Central memory CD4-positive, alpha-beta T cell (primary cell): ENCODE data around the gene KBTBD4.

Source experiments
- DNase-seq: peaks from one replicate; pipeline ENCODE4 v3.0.0; 2022
- total RNA-seq, 3 experiments: gene quantifications; one replicate each; lab custom pipeline; 2026; lab: John Stamatoyannopoulos, UW

Gene KBTBD4
- total RNA-seq, result 27.4 to 39.4 (median 37.6) reads per million in 3 experiments

- peak; percentile 86 for DNase-seq
Measured at GRCh38 chr11:47578524-47579494, at the start of gene KBTBD4, which contains the start of gene NDUFS3. TSS of gene KBTBD4 (minus strand) at chr11:47578970. CDS start at chr11:47578951, 19 bp downstream. TSS of gene NDUFS3 (plus strand) at chr11:47579074. CDS start at chr11:47579092, 18 bp downstream.

GRCh38 chr11:47628026-47628425 lies 49.3 kb upstream of the KBTBD4 start:
- no peak for DNase-seq

GRCh38 chr11:47626234-47626633 lies 47.5 kb upstream of the KBTBD4 start:
- no peak for DNase-seq

GRCh38 chr11:47620836-47621378 lies 42.1 kb upstream of the KBTBD4 start:
- no peak for DNase-seq

GRCh38 chr11:47617417-47617809 lies 38.6 kb upstream of the KBTBD4 start:
- no peak for DNase-seq

GRCh38 chr11:47616726-47617416 lies 38.1 kb upstream of the KBTBD4 start:
- no peak for DNase-seq

- no peak for DNase-seq
Measured at GRCh38 chr11:47615249-47615648, 36.5 kb upstream of the KBTBD4 start.

- no peak for DNase-seq
Measured at GRCh38 chr11:47611348-47611794, 32.6 kb upstream of the KBTBD4 start.

- DNase-seq, result no peak
Measured at GRCh38 chr11:47609675-47610074, 30.9 kb upstream of the KBTBD4 start.

GRCh38 chr11:47607380-47607779 lies 28.6 kb upstream of the KBTBD4 start:
- no peak for DNase-seq

- no peak for DNase-seq
Measured at GRCh38 chr11:47606731-47607130, 28.0 kb upstream of the KBTBD4 start.

- no peak for DNase-seq
Measured at GRCh38 chr11:47605921-47606320, 27.2 kb upstream of the KBTBD4 start.

GRCh38 chr11:47603295-47603694 lies 24.5 kb upstream of the KBTBD4 start:
- no peak for DNase-seq

- DNase-seq, result no peak
Measured at GRCh38 chr11:47599902-47600301, 21.1 kb upstream of the KBTBD4 start.

- DNase-seq, result no peak
Measured at GRCh38 chr11:47595967-47596366, 17.2 kb upstream of the KBTBD4 start.

- DNase-seq, result no peak
Measured at GRCh38 chr11:47595029-47595428, 16.3 kb upstream of the KBTBD4 start.

GRCh38 chr11:47593934-47594855 lies 15.4 kb upstream of the KBTBD4 start, which contains the start of gene C1QTNF4:
TSS of gene C1QTNF4 (minus strand) at chr11:47594411. CDS start at chr11:47590810, 3,601 bp downstream.
- DNase-seq, result no peak

GRCh38 chr11:47593492-47593933 lies 14.7 kb upstream of the KBTBD4 start:
- DNase-seq, result no peak

GRCh38 chr11:47592970-47593369 lies 14.2 kb upstream of the KBTBD4 start:
- no peak for DNase-seq

- no peak for DNase-seq
Measured at GRCh38 chr11:47592251-47592650, 13.5 kb upstream of the KBTBD4 start.

- DNase-seq, result no peak
Measured at GRCh38 chr11:47591764-47592163, 13.0 kb upstream of the KBTBD4 start.
